ENCODE results near the gene GRB2. TPM values are rescaled to one million over a fixed set of nuclear protein-coding genes. Genes with fewer than 3 reads are reported as not detected.

Gene GRB2
- total RNA-seq, 1 experiment from 2014 or later = 115 TPM

GRCh38 chr17:75341784-75342486, 63.5 kb downstream of the GRB2 start:
- Mint-ChIP-seq H3K4me3 (ENCODE audit: unreplicated experiment) (no peak overlapping the region), H3K9me3 (ENCODE audit: unreplicated experiment) (no peaks in the 10 kb centered on the region), H3K27ac (ENCODE audit: unreplicated experiment) (no peak overlapping the region), H3K4me1 (ENCODE audit: low read depth, unreplicated experiment) (peaks cover 12% of the 10 kb centered on the region), H3K36me3 (ENCODE audit: insufficient read depth, unreplicated experiment) (peaks cover 25% of the 10 kb centered on the region), H3K27me3 (ENCODE audit: insufficient read depth, unreplicated experiment) (no peaks in the 10 kb centered on the region)
- Histone ChIP-seq H3K4me3 (ENCODE audit: low read depth, low read length) (no peak overlapping the region), H3K36me3 (ENCODE audit: control insufficient read depth, insufficient read depth, low read length) (no peaks in the 10 kb centered on the region), H3K9me3 (no peaks in the 10 kb centered on the region), H3K27me3 (replicated peaks; ENCODE audit: control insufficient read depth, insufficient read depth, low read length) (no peaks in the 10 kb centered on the region), H3K4me1 (peaks cover under 1% of the 10 kb centered on the region; the same call in 1 of the 2 replicates)
- BruUV-seq (replicated peaks) = no TSS peak
- intact Hi-C loops (cut with micrococcal nuclease; ENCODE audit: unreplicated experiment) = no loop called here
- TF ChIP-seq CTCF (IDR thresholded peaks at IDR 0.05; ENCODE audit: insufficient read depth in 1 of 2, low read depth in 1 of 2, low read length in 1 of 2, severe bottlenecking in 1 of 2, unreplicated experiment in 1 of 2) = no peak
- DNase-seq = peak in 1 of 2 experiments; percentile 3
- ChIA-PET CTCF (no interaction called here), POLR2A (no interaction called here)

GRCh38 chr17:75340631-75341030, 64.8 kb downstream of the GRB2 start:
- CTCF ChIA-PET = interaction anchor here (0.8 kb wide), 1 partner anchor 18 kb away, joined by 3 read pairs; no protein-coding TSS in a partner anchor
- no peaks in the 10 kb centered on the region for H3K36me3 ChIP-seq (ENCODE audit: control insufficient read depth, insufficient read depth, low read length)
- TF ChIP-seq CTCF (IDR thresholded peaks at IDR 0.05; ENCODE audit: insufficient read depth in 1 of 2, low read depth in 1 of 2, low read length in 1 of 2, severe bottlenecking in 1 of 2, unreplicated experiment in 1 of 2) = no peak
- intact Hi-C loops (cut with micrococcal nuclease; ENCODE audit: unreplicated experiment) = no loop called here
- Mint-ChIP-seq H3K4me1 (ENCODE audit: low read depth, unreplicated experiment) (peaks cover 9% of the 10 kb centered on the region), H3K36me3 (ENCODE audit: insufficient read depth, unreplicated experiment) (peaks cover 20% of the 10 kb centered on the region), H3K9me3 (ENCODE audit: unreplicated experiment) (no peaks in the 10 kb centered on the region), H3K27ac (ENCODE audit: unreplicated experiment) (no peak overlapping the region), H3K4me3 (ENCODE audit: unreplicated experiment) (no peak overlapping the region), H3K27me3 (ENCODE audit: insufficient read depth, unreplicated experiment) (no peaks in the 10 kb centered on the region)
- no peak overlapping the region for H3K4me3 ChIP-seq (ENCODE audit: low read depth, low read length)
- POLR2A ChIA-PET = no interaction called here
- no peaks in the 10 kb centered on the region for H3K27me3 ChIP-seq (replicated peaks; ENCODE audit: control insufficient read depth, insufficient read depth, low read length)
- no peaks in the 10 kb centered on the region for H3K9me3 ChIP-seq
- H3K4me1 ChIP-seq = no peaks in the 10 kb centered on the region
- no TSS peak for BruUV-seq (replicated peaks)
- no peak for DNase-seq

- TF ChIP-seq CTCF (IDR thresholded peaks at IDR 0.05; ENCODE audit: insufficient read depth in 1 of 2, low read depth in 1 of 2, low read length in 1 of 2, severe bottlenecking in 1 of 2, unreplicated experiment in 1 of 2) = no peak
- no peaks in the 10 kb centered on the region for H3K27me3 Mint-ChIP-seq (ENCODE audit: insufficient read depth, unreplicated experiment)
- Histone ChIP-seq H3K9me3 (no peaks in the 10 kb centered on the region), H3K4me1 (no peaks in the 10 kb centered on the region), H3K27me3 (replicated peaks; ENCODE audit: control insufficient read depth, insufficient read depth, low read length) (no peaks in the 10 kb centered on the region), H3K4me3 (ENCODE audit: low read depth, low read length) (no peak overlapping the region), H3K36me3 (ENCODE audit: control insufficient read depth, insufficient read depth, low read length) (no peaks in the 10 kb centered on the region)
- peaks cover 9% of the 10 kb centered on the region for H3K4me1 Mint-ChIP-seq (ENCODE audit: low read depth, unreplicated experiment)
- ChIA-PET POLR2A (no interaction called here), CTCF (no interaction called here)
- DNase-seq = no peak
- no peaks in the 10 kb centered on the region for H3K9me3 Mint-ChIP-seq (ENCODE audit: unreplicated experiment)
- peaks cover 13% of the 10 kb centered on the region for H3K36me3 Mint-ChIP-seq (ENCODE audit: insufficient read depth, unreplicated experiment)
- no peak overlapping the region for H3K4me3 Mint-ChIP-seq (ENCODE audit: unreplicated experiment)
- intact Hi-C loops (cut with micrococcal nuclease; ENCODE audit: unreplicated experiment) = no loop called here
- H3K27ac Mint-ChIP-seq (ENCODE audit: unreplicated experiment) = no peak overlapping the region
- no TSS peak for BruUV-seq (replicated peaks)
Measured at GRCh38 chr17:75339971-75340370, 65.5 kb downstream of the GRB2 start.
